ENCODE results near the gene PARP12.

The PARP12 gene

DNA sequence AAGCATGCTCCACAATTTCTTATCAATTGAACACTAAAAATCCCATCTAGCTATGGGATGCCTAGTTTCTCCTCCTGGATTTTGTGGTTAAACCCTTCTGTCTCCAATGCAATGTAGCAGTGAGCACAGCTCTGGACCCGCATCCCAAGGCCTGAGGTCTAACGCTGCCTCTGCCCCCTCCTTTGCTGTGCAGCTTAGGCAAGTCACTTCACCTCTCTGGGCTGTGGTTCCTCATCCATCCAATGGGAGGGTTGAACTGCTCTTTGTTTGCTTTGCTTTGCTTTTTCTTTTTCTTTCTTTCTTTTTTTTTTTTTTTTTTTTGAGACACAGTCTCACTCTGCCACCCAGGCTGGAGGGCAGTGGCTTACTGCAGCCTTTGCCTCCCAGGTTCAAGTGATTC lies 69.2 kb downstream of the PARP12 start:
- no peaks in the 10 kb centered on the region for H3K9me2 ChIP-seq (replicated peaks; ENCODE audit: control insufficient read depth, low read length)
- TF ChIP-seq, protein P1, sequence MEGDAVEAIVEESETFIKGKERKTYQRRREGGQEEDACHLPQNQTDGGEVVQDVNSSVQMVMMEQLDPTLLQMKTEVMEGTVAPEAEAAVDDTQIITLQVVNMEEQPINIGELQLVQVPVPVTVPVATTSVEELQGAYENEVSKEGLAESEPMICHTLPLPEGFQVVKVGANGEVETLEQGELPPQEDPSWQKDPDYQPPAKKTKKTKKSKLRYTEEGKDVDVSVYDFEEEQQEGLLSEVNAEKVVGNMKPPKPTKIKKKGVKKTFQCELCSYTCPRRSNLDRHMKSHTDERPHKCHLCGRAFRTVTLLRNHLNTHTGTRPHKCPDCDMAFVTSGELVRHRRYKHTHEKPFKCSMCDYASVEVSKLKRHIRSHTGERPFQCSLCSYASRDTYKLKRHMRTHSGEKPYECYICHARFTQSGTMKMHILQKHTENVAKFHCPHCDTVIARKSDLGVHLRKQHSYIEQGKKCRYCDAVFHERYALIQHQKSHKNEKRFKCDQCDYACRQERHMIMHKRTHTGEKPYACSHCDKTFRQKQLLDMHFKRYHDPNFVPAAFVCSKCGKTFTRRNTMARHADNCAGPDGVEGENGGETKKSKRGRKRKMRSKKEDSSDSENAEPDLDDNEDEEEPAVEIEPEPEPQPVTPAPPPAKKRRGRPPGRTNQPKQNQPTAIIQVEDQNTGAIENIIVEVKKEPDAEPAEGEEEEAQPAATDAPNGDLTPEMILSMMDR (IDR thresholded peaks at IDR 0.05; ENCODE audit: low read depth, low read length, poor library complexity, severe bottlenecking): no peak
- no peak for TF ChIP-seq EZH2phosphoT487 (IDR thresholded peaks at IDR 0.05; ENCODE audit: borderline replicate concordance, low read length)
- no peak overlapping the region for H3K4me3 ChIP-seq (ENCODE audit: low read length)
- H3K4me1 ChIP-seq (ENCODE audit: control insufficient read depth, low read length): peaks cover 8% of the 10 kb centered on the region
- H3K79me2 ChIP-seq (ENCODE audit: control insufficient read depth, low read length): no peaks in the 10 kb centered on the region
- peaks cover 18% of the 10 kb centered on the region for H3K27me3 ChIP-seq (ENCODE audit: control insufficient read depth, low read length)
- no peaks in the 10 kb centered on the region for H3F3A ChIP-seq (ENCODE audit: control insufficient read depth, insufficient read depth)
- no peaks in the 10 kb centered on the region for H3K9me3 ChIP-seq (ENCODE audit: control insufficient read depth, insufficient read depth, low read length)
- H3K27ac ChIP-seq (ENCODE audit: low read depth, low read length): no peak overlapping the region
- no peak overlapping the region for H3K4me2 ChIP-seq (ENCODE audit: low read length)
- H3K36me3 ChIP-seq (ENCODE audit: control insufficient read depth, low read length): no peaks in the 10 kb centered on the region
- no peaks in the 10 kb centered on the region for H4K20me1 ChIP-seq (ENCODE audit: control insufficient read depth, insufficient read depth, low read depth, low read length)

DNA sequence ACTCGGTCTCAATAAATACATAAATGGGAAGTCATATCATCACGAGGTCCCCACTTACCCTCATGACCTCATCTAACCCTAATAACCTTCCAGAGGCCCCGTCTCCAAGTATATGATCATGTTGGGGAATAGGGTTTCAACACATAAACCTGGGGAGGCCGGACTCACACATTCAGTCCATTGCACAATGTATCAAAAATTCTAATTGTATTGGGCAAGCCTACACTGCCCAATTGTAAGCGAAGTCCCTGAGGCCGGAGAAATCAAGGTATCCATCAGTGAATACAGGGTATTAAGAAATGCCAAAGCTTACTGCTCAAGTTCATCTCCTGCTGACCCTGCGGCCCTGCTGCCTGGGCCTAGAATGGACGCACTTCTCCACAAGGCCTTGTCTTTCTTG lies 69.6 kb downstream of the PARP12 start:
- Histone ChIP-seq H3K4me2 (ENCODE audit: low read length) (no peak overlapping the region), H3K9me2 (replicated peaks; ENCODE audit: control insufficient read depth, low read length) (no peaks in the 10 kb centered on the region), H3K9me3 (ENCODE audit: control insufficient read depth, insufficient read depth, low read length) (no peaks in the 10 kb centered on the region), H3K36me3 (ENCODE audit: control insufficient read depth, low read length) (no peaks in the 10 kb centered on the region), H3K4me1 (ENCODE audit: control insufficient read depth, low read length) (peaks cover 8% of the 10 kb centered on the region), H3K27me3 (ENCODE audit: control insufficient read depth, low read length) (peaks cover 17% of the 10 kb centered on the region), H3K79me2 (ENCODE audit: control insufficient read depth, low read length) (no peaks in the 10 kb centered on the region), H4K20me1 (ENCODE audit: control insufficient read depth, insufficient read depth, low read depth, low read length) (no peaks in the 10 kb centered on the region), H3F3A (ENCODE audit: control insufficient read depth, insufficient read depth) (no peaks in the 10 kb centered on the region), H3K4me3 (ENCODE audit: low read length) (no peak overlapping the region), H3K27ac (ENCODE audit: low read depth, low read length) (no peak overlapping the region)
- no peak for TF ChIP-seq EZH2phosphoT487 (IDR thresholded peaks at IDR 0.05; ENCODE audit: borderline replicate concordance, low read length)
- TF ChIP-seq, protein P1 (IDR thresholded peaks at IDR 0.05; ENCODE audit: low read depth, low read length, poor library complexity, severe bottlenecking): no peak

DNA sequence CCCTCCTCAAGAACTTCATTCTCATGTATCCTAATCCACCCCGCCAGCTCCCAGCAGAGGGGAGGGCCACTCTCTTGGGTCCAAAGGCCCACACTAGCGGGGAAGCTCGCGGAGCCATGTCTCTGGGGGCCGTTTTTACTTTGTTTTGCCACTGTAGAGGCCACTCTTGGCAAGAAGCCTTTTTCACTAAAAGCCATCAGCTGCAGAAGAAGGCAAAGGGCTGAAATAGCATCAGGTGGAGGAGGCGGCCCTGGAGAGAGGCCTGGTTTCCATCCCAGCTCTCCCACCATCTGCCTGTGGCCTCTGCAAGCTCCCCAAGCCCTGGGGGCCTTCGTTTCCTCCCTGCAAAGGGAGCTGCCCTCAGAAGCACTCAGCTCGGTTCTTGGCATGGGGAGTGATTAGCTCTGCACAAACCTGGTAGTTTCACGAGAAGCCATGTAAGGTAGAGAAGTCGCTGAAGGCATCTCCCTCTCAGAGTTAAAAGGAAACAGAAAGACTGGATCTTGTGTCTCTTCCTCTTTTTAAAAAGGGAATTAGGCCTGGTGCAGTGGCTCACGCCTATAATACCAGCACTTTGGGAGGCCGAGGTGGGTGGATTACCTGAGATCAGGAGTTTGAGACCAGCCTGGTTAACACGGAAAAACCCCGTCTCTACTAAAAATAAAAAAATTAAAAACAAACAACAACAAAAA lies 70.3 kb downstream of the PARP12 start:
- TF ChIP-seq, protein P1 (IDR thresholded peaks at IDR 0.05; ENCODE audit: low read depth, low read length, poor library complexity, severe bottlenecking): no peak
- no peak for TF ChIP-seq EZH2phosphoT487 (IDR thresholded peaks at IDR 0.05; ENCODE audit: borderline replicate concordance, low read length)
- no peaks in the 10 kb centered on the region for H4K20me1 ChIP-seq (ENCODE audit: control insufficient read depth, insufficient read depth, low read depth, low read length)
- H3K36me3 ChIP-seq (ENCODE audit: control insufficient read depth, low read length): no peaks in the 10 kb centered on the region
- H3K4me2 ChIP-seq (ENCODE audit: low read length): no peak overlapping the region
- no peak overlapping the region for H3K4me3 ChIP-seq (ENCODE audit: low read length)
- H3K4me1 ChIP-seq (ENCODE audit: control insufficient read depth, low read length): peaks cover 8% of the 10 kb centered on the region
- H3F3A ChIP-seq (ENCODE audit: control insufficient read depth, insufficient read depth): no peaks in the 10 kb centered on the region
- no peaks in the 10 kb centered on the region for H3K9me3 ChIP-seq (ENCODE audit: control insufficient read depth, insufficient read depth, low read length)
- peaks cover 10% of the 10 kb centered on the region for H3K27me3 ChIP-seq (ENCODE audit: control insufficient read depth, low read length)
- no peak overlapping the region for H3K27ac ChIP-seq (ENCODE audit: low read depth, low read length)
- H3K79me2 ChIP-seq (ENCODE audit: control insufficient read depth, low read length): no peaks in the 10 kb centered on the region
- H3K9me2 ChIP-seq (replicated peaks; ENCODE audit: control insufficient read depth, low read length): no peaks in the 10 kb centered on the region

Measured in DOHH2 (cell line).